Thymus (tissue), 11 donors: Measurements from ENCODE around the gene TTC9B. TPM values are rescaled to one million over a fixed set of nuclear protein-coding genes. Genes with fewer than 3 reads are reported as not detected.
"Not testable (repeated sequence)": the region's sequence is repeated elsewhere in the genome, so short reads cannot be mapped to it uniquely, and the experiment has no call there.

ENCODE experiments used
- DNase-seq, 9 donors: peaks; one replicate each; pipeline ENCODE4 v3.0.0-alpha.2; 2013; ENCODE audit warnings: low spot score in 9 of 9, low read depth in 6 of 9, missing footprints in 1 of 9
- H3K27ac ChIP-seq, 2 donors: one replicate each; pipeline ENCODE4 v1.5.1; 2013; ENCODE audit warnings: control low read depth in 1 of 2, low read depth in 1 of 2, low read length in 1 of 2, mild to moderate bottlenecking in 1 of 2, moderate library complexity in 1 of 2
- H3K27me3 ChIP-seq, 2 donors: one replicate each; pipeline ENCODE4 v1.5.1; 2013; ENCODE audit warnings: low read length in 1 of 2; ENCODE audit not compliant: control insufficient read depth in 2 of 2, insufficient read depth in 1 of 2
- H3K36me3 ChIP-seq, 2 donors: one replicate each; pipeline ENCODE4 v1.5.1; 2013; ENCODE audit warnings: low read length in 1 of 2, mild to moderate bottlenecking in 1 of 2, moderate library complexity in 1 of 2; ENCODE audit not compliant: control insufficient read depth in 2 of 2, insufficient read depth in 2 of 2
- H3K4me1 ChIP-seq, 2 donors: one replicate each; pipeline ENCODE4 v1.5.1; 2013; ENCODE audit warnings: low read length in 2 of 2; ENCODE audit not compliant: control insufficient read depth in 2 of 2, insufficient read depth in 2 of 2
- H3K4me3 ChIP-seq, 2 donors: one replicate each; pipeline ENCODE4 v1.5.1; 2013; ENCODE audit warnings: low read length in 2 of 2, control low read depth in 1 of 2, mild to moderate bottlenecking in 1 of 2
- H3K9me3 ChIP-seq, 2 donors: one replicate each; pipeline ENCODE4 v1.5.1; 2013; ENCODE audit warnings: low read length in 1 of 2, mild to moderate bottlenecking in 1 of 2; ENCODE audit not compliant: control insufficient read depth in 2 of 2, insufficient read depth in 1 of 2
- WGBS: extraction: QIAGEN DNeasy Blood & Tissue Kit; methylation state at CpG from one replicate; pipeline ENCODE4 v1.1.7; 2013; 5-methylcytosine and 5-hydroxymethylcytosine counted together
- polyA plus RNA-seq: library from polyadenylated mRNA; stranded (reverse); fragments of 200-250 nt; gene quantifications from one replicate; pipeline ENCODE4 v1.2.3, GENCODE V29; 2013
- total RNA-seq: library from RNA; stranded (reverse); fragments of 120-200 nt; gene quantifications from one replicate; pipeline ENCODE4 v1.2.4, GENCODE V29; 2013
- donor health status: healthy.

The TTC9B gene
- total and polyA plus RNA-seq, 2 donors, result 0.11 TPM; not detected in 1

DNA sequence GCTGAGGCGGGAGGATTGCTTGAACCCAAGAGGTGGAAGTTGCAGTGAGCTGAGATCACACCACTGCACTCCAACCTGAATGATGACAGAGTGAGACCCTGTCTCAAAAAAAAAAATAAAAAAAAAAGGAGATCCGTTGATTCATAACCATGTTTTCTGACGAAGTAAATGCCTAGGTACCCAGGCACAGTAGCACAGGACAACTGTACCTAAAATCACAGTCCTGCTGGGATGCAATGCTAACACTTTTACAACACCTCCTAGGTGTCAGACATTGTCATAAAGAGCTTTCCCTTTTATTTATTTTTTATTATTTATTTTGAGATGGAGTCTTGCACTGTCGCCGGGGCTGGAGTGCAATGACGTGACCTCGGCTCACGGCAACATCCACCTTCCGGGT is 2.5 kb upstream of the TTC9B start:
- no peak for DNase-seq
- Histone ChIP-seq H3K4me1 (no peaks in the 10 kb centered on the region), H3K36me3 (no peaks in the 10 kb centered on the region), H3K4me3 (no peak overlapping the region), H3K9me3 (peaks cover 2 to 21% of the 10 kb centered on the region in 2 donors), H3K27ac (no peak overlapping the region), H3K27me3 (peaks cover 42 to 94% of the 10 kb centered on the region in 2 donors)
- 92% methylated on average over 9 of the region's 9 CpGs for WGBS

DNA sequence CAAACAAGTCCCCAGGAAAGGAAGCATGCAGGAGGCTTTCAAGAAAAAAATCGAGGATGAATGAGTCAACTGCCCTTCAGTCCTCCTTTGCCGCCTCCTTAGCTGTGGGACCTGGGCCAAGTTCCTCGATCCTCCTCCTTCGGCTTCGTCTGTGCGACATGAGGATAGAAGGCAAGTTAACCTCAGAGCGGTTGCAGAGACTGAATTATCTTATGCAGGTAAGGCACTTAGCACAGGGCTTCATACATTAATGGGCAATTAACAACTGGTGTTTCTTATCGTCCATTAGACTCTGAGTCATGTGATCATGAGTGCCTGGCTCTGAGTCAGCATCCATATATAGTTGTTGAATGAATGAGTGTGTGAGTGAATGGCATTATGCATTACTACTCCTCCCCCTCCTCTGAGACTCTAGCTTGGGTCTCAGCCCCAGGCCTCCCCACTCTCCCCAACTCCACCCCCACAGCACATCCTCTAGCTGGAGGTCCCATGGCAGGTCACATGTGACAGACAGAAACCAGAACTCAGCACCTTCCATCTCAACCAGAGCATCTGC is 1.6 kb upstream of the TTC9B start:
- peaks cover 37 to 86% of the 10 kb centered on the region in 2 donors for H3K27me3 ChIP-seq
- WGBS, result 64% methylated on average over 8 of the region's 8 CpGs

GRCh38 chr19:40219029-40219428 is 845 bp upstream of the TTC9B start:
- H3K36me3 ChIP-seq, H3K4me1 ChIP-seq, H3K27ac ChIP-seq, H3K4me3 ChIP-seq, DNase-seq: not testable (repeated sequence)
- Histone ChIP-seq H3K27me3 (peaks cover 31 to 78% of the 10 kb centered on the region in 2 donors), H3K9me3 (peaks cover 2 to 21% of the 10 kb centered on the region in 2 donors)
- WGBS, result 86% methylated on average over 4 of the region's 4 CpGs

More for the DNA sequence above, 1.6 kb upstream of the TTC9B start:
- Histone ChIP-seq H3K4me3 (no peak overlapping the region), H3K9me3 (peaks cover 2 to 21% of the 10 kb centered on the region in 2 donors), H3K36me3 (no peaks in the 10 kb centered on the region), H3K27ac (no peak overlapping the region), H3K4me1 (no peaks in the 10 kb centered on the region)
- DNase-seq, result no peak

GRCh38 chr19:40217027-40217810 is 965 bp downstream of the TTC9B start:
- H3K9me3 ChIP-seq, result peaks cover 0 to 10% of the 10 kb centered on the region in 2 donors
- peak in 2 of 9 donors; percentile 19 to 22 for DNase-seq
- 17% methylated on average over 54 of the region's 54 CpGs for WGBS
- no peak overlapping the region for H3K27ac ChIP-seq
- peaks cover 22 to 60% of the 10 kb centered on the region in 2 donors for H3K27me3 ChIP-seq
- H3K4me1 ChIP-seq, result no peaks in the 10 kb centered on the region
- no peak overlapping the region for H3K4me3 ChIP-seq
- no peaks in the 10 kb centered on the region for H3K36me3 ChIP-seq

- DNase-seq, result no peak
- Histone ChIP-seq H3K27ac (no peak overlapping the region), H3K27me3 (peaks cover 22 to 55% of the 10 kb centered on the region in 2 donors), H3K36me3 (no peaks in the 10 kb centered on the region), H3K4me3 (no peak overlapping the region), H3K4me1 (no peaks in the 10 kb centered on the region), H3K9me3 (peaks cover 0 to 5% of the 10 kb centered on the region in 2 donors)
- 47% methylated on average over 9 of the region's 9 CpGs for WGBS
Measured at GRCh38 chr19:40216777-40217026, 1.5 kb downstream of the TTC9B start.

- 62% methylated on average over 23 of the region's 23 CpGs for WGBS
- H3K9me3 ChIP-seq, result peaks cover 0 to 5% of the 10 kb centered on the region in 2 donors
- H3K36me3 ChIP-seq, result no peaks in the 10 kb centered on the region
- peaks cover 22 to 52% of the 10 kb centered on the region in 2 donors for H3K27me3 ChIP-seq
- no peaks in the 10 kb centered on the region for H3K4me1 ChIP-seq
- DNase-seq, result no peak
- H3K27ac ChIP-seq, result no peak overlapping the region
- H3K4me3 ChIP-seq, result no peak overlapping the region
Measured at GRCh38 chr19:40216013-40216776, 2.0 kb downstream of the TTC9B start.

GRCh38 chr19:40214936-40215335 is 3.2 kb downstream of the TTC9B start:
- Histone ChIP-seq H3K27ac (no peak overlapping the region), H3K4me3 (no peak overlapping the region), H3K36me3 (no peaks in the 10 kb centered on the region), H3K9me3 (peaks cover 0 to 5% of the 10 kb centered on the region in 2 donors), H3K4me1 (no peaks in the 10 kb centered on the region), H3K27me3 (peaks cover 22 to 40% of the 10 kb centered on the region in 2 donors)
- WGBS, result 97% methylated on average over 22 of the region's 22 CpGs
- no peak for DNase-seq

GRCh38 chr19:40213882-40214570 is 4.2 kb downstream of the TTC9B start:
- no peak overlapping the region for H3K27ac ChIP-seq
- H3K4me3 ChIP-seq, result no peak overlapping the region
- peaks cover 22 to 32% of the 10 kb centered on the region in 2 donors for H3K27me3 ChIP-seq
- H3K4me1 ChIP-seq, result no peaks in the 10 kb centered on the region
- no peak for DNase-seq
- H3K36me3 ChIP-seq, result peaks cover 0 to under 1% of the 10 kb centered on the region in 2 donors
- WGBS, result 95% methylated on average over 50 of the region's 50 CpGs
- peaks cover 0 to 5% of the 10 kb centered on the region in 2 donors for H3K9me3 ChIP-seq
